H9 (cell line): ENCODE measurements around the gene RIT2. TPM values are rescaled to one million over a fixed set of nuclear protein-coding genes. Genes with fewer than 3 reads are reported as not detected.

Source experiments
- DNase-seq: peaks from one replicate; pipeline ENCODE4 v3.0.0-alpha.2; 2017
- H2AFZ ChIP-seq: one replicate; pipeline ENCODE4 v1.6.1; 2013; ENCODE audit warnings: mild to moderate bottlenecking, low read length, control low read depth, moderate library complexity
- H2AK5ac ChIP-seq: 2 replicates; pipeline ENCODE4 v1.6.1; 2013; ENCODE audit warnings: low read length, control low read depth, mixed read lengths; ENCODE audit not compliant: insufficient read length
- H2BK120ac ChIP-seq: one replicate; pipeline ENCODE4 v1.6.1; 2013; ENCODE audit warnings: low read depth, mild to moderate bottlenecking, low read length, control low read depth, inconsistent platforms; ENCODE audit not compliant: poor library complexity, severe bottlenecking
- H2BK12ac ChIP-seq: 2 replicates; pipeline ENCODE4 v1.6.1; 2013; ENCODE audit warnings: low read length, control low read depth, mixed read lengths, low read depth; ENCODE audit not compliant: insufficient read length
- H2BK15ac ChIP-seq: 2 replicates; pipeline ENCODE4 v1.6.1; 2013; ENCODE audit warnings: low read depth, low read length, control low read depth
- H2BK20ac ChIP-seq: one replicate; pipeline ENCODE4 v1.6.1; 2013; ENCODE audit warnings: low read depth, mild to moderate bottlenecking, low read length, control low read depth, inconsistent platforms; ENCODE audit not compliant: poor library complexity, severe bottlenecking
- H2BK5ac ChIP-seq: 2 replicates; pipeline ENCODE4 v1.6.1; 2013; ENCODE audit warnings: low read length, control low read depth, mixed read lengths; ENCODE audit not compliant: insufficient read length
- H3K14ac ChIP-seq: 2 replicates; pipeline ENCODE4 v1.6.1; 2013; ENCODE audit warnings: low read length, control low read depth; ENCODE audit not compliant: insufficient read depth
- H3K18ac ChIP-seq: 2 replicates; pipeline ENCODE4 v1.6.1; 2013; ENCODE audit warnings: low read depth, mild to moderate bottlenecking, mixed read lengths, low read length, control low read depth; ENCODE audit not compliant: insufficient read length
- H3K23ac ChIP-seq: 2 replicates; pipeline ENCODE4 v1.6.1; 2013; ENCODE audit warnings: low read length, control low read depth, mixed read lengths, low read depth; ENCODE audit not compliant: insufficient read length
- H3K23me2 ChIP-seq: 2 replicates; pipeline ENCODE4 v1.6.1; 2013; ENCODE audit warnings: low read depth, mild to moderate bottlenecking, mixed read lengths, low read length, control low read depth; ENCODE audit not compliant: insufficient read length, poor library complexity, severe bottlenecking
- H3K27ac ChIP-seq: 2 replicates; pipeline ENCODE4 v1.5.1; 2013; ENCODE audit warnings: low read length, control low read depth, mixed read lengths, low read depth; ENCODE audit not compliant: insufficient read length
- H3K27me3 ChIP-seq: 2 replicates; pipeline ENCODE4 v1.6.1; 2013; ENCODE audit warnings: low read length, control low read depth, inconsistent platforms; ENCODE audit not compliant: insufficient read depth
- H3K4ac ChIP-seq: 2 replicates; pipeline ENCODE4 v1.6.1; 2013; ENCODE audit warnings: low read depth, mild to moderate bottlenecking, control low read depth, inconsistent platforms, low read length, moderate library complexity
- H3K4me1 ChIP-seq: 2 replicates; pipeline ENCODE4 v1.6.1; 2013; ENCODE audit warnings: low read length, control low read depth, inconsistent platforms; ENCODE audit not compliant: insufficient read depth
- H3K4me2 ChIP-seq: 2 replicates; pipeline ENCODE4 v1.6.1; 2013; ENCODE audit warnings: low read length, control low read depth, mixed read lengths; ENCODE audit not compliant: insufficient read length, insufficient read depth
- H3K56ac ChIP-seq: 2 replicates; pipeline ENCODE4 v1.6.1; 2013; ENCODE audit warnings: low read depth, mild to moderate bottlenecking, mixed read lengths, low read length, control low read depth; ENCODE audit not compliant: insufficient read length
- H3K79me1 ChIP-seq: 2 replicates; pipeline ENCODE4 v1.6.1; 2013; ENCODE audit warnings: low read depth, mild to moderate bottlenecking, moderate library complexity, low read length, control low read depth, inconsistent platforms; ENCODE audit not compliant: insufficient read depth, poor library complexity, severe bottlenecking
- H3K79me2 ChIP-seq: 2 replicates; pipeline ENCODE4 v1.6.1; 2013; ENCODE audit warnings: low read length, control low read depth, inconsistent platforms; ENCODE audit not compliant: insufficient read depth
- H3K9ac ChIP-seq: 2 replicates; pipeline ENCODE4 v1.6.1; 2013; ENCODE audit warnings: low read length, control low read depth, mixed read lengths; ENCODE audit not compliant: insufficient read length; ENCODE audit errors: extremely low read depth
- H3K9me3 ChIP-seq: one replicate; pipeline ENCODE4 v1.6.1; 2013; ENCODE audit warnings: low read depth, low read length, inconsistent platforms; ENCODE audit not compliant: control insufficient read depth
- H3T11ph ChIP-seq: one replicate; pipeline ENCODE4 v1.6.1; 2013; ENCODE audit warnings: mild to moderate bottlenecking, low read length, control low read depth, inconsistent platforms
- H4K20me1 ChIP-seq: one replicate; pipeline ENCODE4 v1.6.1; 2013; ENCODE audit not compliant: control insufficient read depth, insufficient read length, insufficient read depth
- H4K5ac ChIP-seq: 2 replicates; pipeline ENCODE4 v1.6.1; 2013; ENCODE audit warnings: low read depth, mild to moderate bottlenecking, mixed read lengths, low read length, control low read depth; ENCODE audit not compliant: insufficient read length
- H4K8ac ChIP-seq: replicated peaks from 2 replicates; pipeline ENCODE4 v1.6.1; 2013; ENCODE audit warnings: low read length, control low read depth, mixed read lengths, low read depth; ENCODE audit not compliant: insufficient read length
- H4K91ac ChIP-seq: 2 replicates; pipeline ENCODE4 v1.6.1; 2013; ENCODE audit warnings: low read depth, mild to moderate bottlenecking, moderate library complexity, mixed read lengths, low read length, control low read depth; ENCODE audit not compliant: insufficient read length
- H3K27ac Mint-ChIP-seq, 3 experiments: 2 replicates in 2 of 3; 3 replicates in 1 of 3; pipeline ENCODE4 v1.8.0; 2020 to 2021; ENCODE audit warnings: mixed read lengths in 3 of 3, mild to moderate bottlenecking in 1 of 3, moderate library complexity in 1 of 3
- H3K27me3 Mint-ChIP-seq: 2 replicates; pipeline ENCODE4 v1.8.0; 2021; ENCODE audit warnings: low read depth, mild to moderate bottlenecking, moderate library complexity, mixed read lengths
- H3K36me3 Mint-ChIP-seq, 3 experiments: 2 replicates in 2 of 3; 3 replicates in 1 of 3; pipeline ENCODE4 v1.8.0; 2020 to 2021; ENCODE audit warnings: low read depth in 3 of 3, mixed read lengths in 3 of 3; ENCODE audit not compliant: insufficient read depth in 1 of 3
- H3K4me1 Mint-ChIP-seq, 2 experiments: 2 replicates each; pipeline ENCODE4 v1.8.0; 2020; ENCODE audit warnings: mixed read lengths in 2 of 2
- H3K4me3 Mint-ChIP-seq, 2 experiments: 2 replicates in 1 of 2; 3 replicates in 1 of 2; pipeline ENCODE4 v1.8.0; 2020 to 2021; ENCODE audit warnings: mild to moderate bottlenecking in 2 of 2, mixed read lengths in 2 of 2, moderate library complexity in 1 of 2
- H3K9me3 Mint-ChIP-seq, 2 experiments: 2 replicates in 1 of 2; 3 replicates in 1 of 2; pipeline ENCODE4 v1.8.0; 2020; ENCODE audit warnings: mild to moderate bottlenecking in 2 of 2, mixed read lengths in 2 of 2, moderate library complexity in 1 of 2
- WGBS: extraction: QIAGEN DNeasy Blood & Tissue Kit; methylation state at CpG from one replicate; pipeline ENCODE4 v1.1.7; 2013; ENCODE audit warnings: missing lambda C conversion rate, low lambda C conversion rate, mixed read lengths; ENCODE audit not compliant: insufficient read length; ENCODE audit errors: extremely low coverage; 5-methylcytosine and 5-hydroxymethylcytosine counted together
- total RNA-seq: library from RNA; stranded (reverse); gene quantifications from 2 replicates; pipeline ENCODE4 v1.2.1, GENCODE V29; 2021
- TF ChIP-seq, protein P1 (sequence below): fragments of 200-600 bp; sonication (generic); conservative IDR thresholded peaks from 3 replicates; pipeline ENCODE4 v1.8.0; 2021; ENCODE audit warnings: antibody characterized with exemption, mild to moderate bottlenecking

RIT2 gene
- total RNA-seq, 1 experiment from 2014 or later: 1.2 TPM

DNA sequence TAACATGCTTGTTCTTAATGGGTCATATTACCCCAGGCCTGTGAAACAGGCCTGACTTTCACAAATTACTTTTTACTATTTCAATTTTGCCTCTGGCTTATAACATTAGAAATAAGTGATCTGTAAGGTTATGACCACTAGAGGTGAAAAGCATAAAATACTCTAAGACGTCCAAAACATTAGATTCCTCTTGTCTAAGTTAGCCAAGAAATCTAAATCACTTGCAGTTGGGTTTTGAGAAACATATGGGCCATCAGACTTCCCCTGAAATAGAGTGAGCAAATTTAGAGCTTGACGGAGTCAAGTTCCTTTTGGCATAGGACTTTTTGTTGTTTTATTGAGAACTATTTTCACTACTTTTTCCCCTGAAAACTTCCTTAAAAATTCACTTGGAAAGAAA is 32.7 kb upstream of the RIT2 start:
- Histone ChIP-seq H2AK5ac (no peak overlapping the region), H3K27ac (no peak overlapping the region), H4K8ac (no peak overlapping the region), H4K91ac (no peak overlapping the region), H2AFZ (no peak overlapping the region), H2BK12ac (no peak overlapping the region), H3K18ac (no peak overlapping the region), H3K27me3 (no peaks in the 10 kb centered on the region), H2BK5ac (no peak overlapping the region), H3K14ac (no peak overlapping the region), H4K5ac (no peak overlapping the region), H3K79me2 (no peaks in the 10 kb centered on the region), H2BK20ac (no peak overlapping the region), H3K23me2 (no peaks in the 10 kb centered on the region), H3T11ph (no peak overlapping the region), H3K4ac (no peak overlapping the region), H3K4me1 (no peaks in the 10 kb centered on the region), H4K20me1 (no peaks in the 10 kb centered on the region), H3K9me3 (no peaks in the 10 kb centered on the region), H3K56ac (no peak overlapping the region), H3K23ac (no peak overlapping the region), H3K9ac (no peak overlapping the region), H3K79me1 (no peaks in the 10 kb centered on the region), H3K4me2 (no peak overlapping the region), H2BK15ac (no peak overlapping the region), H2BK120ac (no peak overlapping the region)
- no peak overlapping the region for H3K27ac Mint-ChIP-seq
- H3K36me3 Mint-ChIP-seq: no peaks in the 10 kb centered on the region
- peaks cover 0 to 13% of the 10 kb centered on the region in 2 experiments; a peak in 2 of 4 replicates for H3K4me1 Mint-ChIP-seq
- H3K4me3 Mint-ChIP-seq: no peak overlapping the region
- WGBS: no CpG with 5 or more reads among the region's 2 CpGs
- no peak for DNase-seq
- TF ChIP-seq, protein P1, sequence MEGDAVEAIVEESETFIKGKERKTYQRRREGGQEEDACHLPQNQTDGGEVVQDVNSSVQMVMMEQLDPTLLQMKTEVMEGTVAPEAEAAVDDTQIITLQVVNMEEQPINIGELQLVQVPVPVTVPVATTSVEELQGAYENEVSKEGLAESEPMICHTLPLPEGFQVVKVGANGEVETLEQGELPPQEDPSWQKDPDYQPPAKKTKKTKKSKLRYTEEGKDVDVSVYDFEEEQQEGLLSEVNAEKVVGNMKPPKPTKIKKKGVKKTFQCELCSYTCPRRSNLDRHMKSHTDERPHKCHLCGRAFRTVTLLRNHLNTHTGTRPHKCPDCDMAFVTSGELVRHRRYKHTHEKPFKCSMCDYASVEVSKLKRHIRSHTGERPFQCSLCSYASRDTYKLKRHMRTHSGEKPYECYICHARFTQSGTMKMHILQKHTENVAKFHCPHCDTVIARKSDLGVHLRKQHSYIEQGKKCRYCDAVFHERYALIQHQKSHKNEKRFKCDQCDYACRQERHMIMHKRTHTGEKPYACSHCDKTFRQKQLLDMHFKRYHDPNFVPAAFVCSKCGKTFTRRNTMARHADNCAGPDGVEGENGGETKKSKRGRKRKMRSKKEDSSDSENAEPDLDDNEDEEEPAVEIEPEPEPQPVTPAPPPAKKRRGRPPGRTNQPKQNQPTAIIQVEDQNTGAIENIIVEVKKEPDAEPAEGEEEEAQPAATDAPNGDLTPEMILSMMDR: no peak
- no peaks in the 10 kb centered on the region for H3K27me3 Mint-ChIP-seq
- H3K9me3 Mint-ChIP-seq: no peaks in the 10 kb centered on the region; a peak in 1 of 5 replicates
